ENCODE results near the gene POU2F2.
A peak's percentile ranks its signal among the peaks of the same experiment; 100 is the strongest.

Gene POU2F2

DNA sequence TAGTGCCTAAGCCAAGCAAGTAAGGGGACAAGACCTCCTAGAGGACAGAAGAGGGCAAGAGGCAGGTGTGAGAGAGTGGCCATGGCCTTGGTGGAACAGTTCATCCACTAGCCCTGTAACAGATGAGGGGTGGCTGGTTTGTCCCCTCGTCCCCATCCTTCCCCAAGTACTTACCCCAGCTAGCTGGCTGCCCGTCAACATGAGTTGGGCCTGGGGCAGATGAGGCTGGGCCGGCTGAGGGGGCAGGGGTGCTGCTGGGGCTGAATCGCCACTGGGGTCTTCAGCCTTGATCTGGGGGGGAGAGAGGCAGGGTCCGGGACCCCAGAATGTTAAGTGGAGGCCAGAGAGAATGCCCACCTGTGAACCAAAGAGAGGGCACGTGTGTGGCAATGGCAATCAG lies 15.2 kb downstream of the POU2F2 start:
- H3K36me3 Mint-ChIP-seq (ENCODE audit: insufficient read depth): peaks cover 18% of the 10 kb centered on the region
- H3K9me3 Mint-ChIP-seq: no peaks in the 10 kb centered on the region
- no peak for ATAC-seq (replicated peaks; ENCODE audit: extremely low read depth, poor library complexity, severe bottlenecking)
- no peak overlapping the region for H3K4me3 Mint-ChIP-seq
- no peak for DNase-seq (ENCODE audit: low spot score in 2 of 2)
- no peaks in the 10 kb centered on the region for H3K27me3 Mint-ChIP-seq
- H3K4me1 Mint-ChIP-seq: peaks cover 23% of the 10 kb centered on the region
- no peak overlapping the region for H3K27ac Mint-ChIP-seq (ENCODE audit: low read depth)

DNA sequence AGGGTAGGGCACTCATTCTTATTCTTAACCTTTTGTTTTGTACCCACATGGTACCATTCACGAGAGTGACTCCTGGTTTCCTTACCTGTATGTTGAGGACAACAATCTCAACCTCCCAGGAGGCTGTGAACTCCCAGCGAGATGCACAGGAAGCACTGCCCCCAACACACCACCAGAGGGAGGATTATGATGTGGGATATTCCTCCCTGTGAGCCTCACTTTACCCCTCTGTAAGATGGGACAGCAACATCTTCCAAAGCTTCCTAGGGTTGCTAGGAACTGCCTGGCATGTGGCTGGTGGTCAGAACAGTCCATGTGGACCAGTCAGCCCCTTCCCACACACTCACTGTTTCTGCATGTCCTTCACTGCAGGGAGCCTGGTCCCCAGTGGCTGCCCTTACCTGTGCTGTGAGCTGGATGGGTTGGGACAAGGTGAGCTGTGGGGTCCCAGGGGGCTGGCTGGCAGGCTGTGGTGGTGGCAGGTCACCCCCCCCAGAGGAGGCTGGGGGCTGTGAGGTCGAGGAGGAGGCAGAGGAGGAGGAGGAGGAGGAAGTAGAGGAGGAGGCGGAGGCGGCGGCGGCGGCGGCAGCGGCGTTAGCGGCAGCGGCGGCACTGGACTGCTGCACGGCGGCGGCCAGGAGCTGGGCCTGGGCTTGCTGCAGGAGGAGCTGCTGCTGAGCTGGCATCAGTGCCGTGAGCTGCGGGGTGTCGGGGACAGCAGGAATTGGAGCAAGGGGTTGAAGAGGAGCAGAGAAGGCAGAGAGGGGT lies 15.8 kb downstream of the POU2F2 start:
- Mint-ChIP-seq H3K4me3 (no peak overlapping the region), H3K27me3 (no peaks in the 10 kb centered on the region), H3K4me1 (peaks cover 17% of the 10 kb centered on the region), H3K36me3 (ENCODE audit: insufficient read depth) (peaks cover 18% of the 10 kb centered on the region), H3K9me3 (no peaks in the 10 kb centered on the region), H3K27ac (ENCODE audit: low read depth) (no peak overlapping the region)
- ATAC-seq (replicated peaks; ENCODE audit: extremely low read depth, poor library complexity, severe bottlenecking): no peak
- DNase-seq (ENCODE audit: low spot score in 2 of 2): no peak

DNA sequence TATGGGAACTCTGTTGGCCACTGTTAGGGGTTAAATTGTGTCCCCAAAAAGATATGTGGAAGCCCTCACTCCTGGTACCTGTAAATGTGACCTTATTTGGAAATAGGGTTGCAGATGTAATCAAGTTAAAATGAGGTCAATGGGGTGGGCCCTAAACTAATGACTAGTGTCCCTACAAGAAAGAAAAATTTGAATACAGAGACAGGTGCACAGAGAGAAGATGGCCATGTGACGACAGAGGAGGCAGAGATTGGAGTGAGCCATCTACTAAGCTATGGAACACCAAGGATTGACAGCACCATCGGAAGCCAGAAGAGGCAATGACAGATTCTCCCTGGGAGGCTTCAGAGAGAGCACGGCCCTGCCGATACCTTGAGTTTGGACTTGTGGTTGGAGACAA lies 16.5 kb downstream of the POU2F2 start:
- DNase-seq (ENCODE audit: low spot score in 2 of 2) (no peak), ATAC-seq (replicated peaks; ENCODE audit: extremely low read depth, poor library complexity, severe bottlenecking) (no peak)
- peaks cover 11% of the 10 kb centered on the region for H3K4me1 Mint-ChIP-seq
- H3K4me3 Mint-ChIP-seq: no peak overlapping the region
- peaks cover 15% of the 10 kb centered on the region for H3K36me3 Mint-ChIP-seq (ENCODE audit: insufficient read depth)
- H3K27ac Mint-ChIP-seq (ENCODE audit: low read depth): no peak overlapping the region
- H3K9me3 Mint-ChIP-seq: no peaks in the 10 kb centered on the region
- no peaks in the 10 kb centered on the region for H3K27me3 Mint-ChIP-seq

DNA sequence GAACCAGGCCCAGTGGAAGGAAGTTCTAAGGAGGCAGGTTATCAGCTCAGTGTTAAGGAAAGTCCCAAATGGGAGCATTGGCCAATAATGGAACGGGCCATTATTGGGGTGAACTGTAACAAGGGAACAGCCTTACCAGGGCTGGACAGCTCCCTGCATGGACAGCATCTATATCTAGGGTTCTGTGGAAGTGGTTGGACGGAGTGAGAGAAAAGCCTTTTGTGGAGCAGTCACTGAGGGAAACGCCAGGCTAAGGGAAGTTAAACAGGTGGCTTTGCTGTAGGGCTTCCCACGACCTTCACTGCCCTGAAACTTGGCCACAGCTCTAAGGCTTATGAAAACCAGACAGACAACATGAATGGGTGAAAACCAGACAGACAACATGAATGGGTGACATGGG lies 17.0 kb downstream of the POU2F2 start:
- no peaks in the 10 kb centered on the region for H3K27me3 Mint-ChIP-seq
- peaks cover 15% of the 10 kb centered on the region for H3K36me3 Mint-ChIP-seq (ENCODE audit: insufficient read depth)
- H3K4me1 Mint-ChIP-seq: peaks cover 11% of the 10 kb centered on the region
- no peak overlapping the region for H3K4me3 Mint-ChIP-seq
- DNase-seq (ENCODE audit: low spot score in 2 of 2) (no peak), ATAC-seq (replicated peaks; ENCODE audit: extremely low read depth, poor library complexity, severe bottlenecking) (no peak)
- H3K27ac Mint-ChIP-seq (ENCODE audit: low read depth): no peak overlapping the region
- no peaks in the 10 kb centered on the region for H3K9me3 Mint-ChIP-seq

DNA sequence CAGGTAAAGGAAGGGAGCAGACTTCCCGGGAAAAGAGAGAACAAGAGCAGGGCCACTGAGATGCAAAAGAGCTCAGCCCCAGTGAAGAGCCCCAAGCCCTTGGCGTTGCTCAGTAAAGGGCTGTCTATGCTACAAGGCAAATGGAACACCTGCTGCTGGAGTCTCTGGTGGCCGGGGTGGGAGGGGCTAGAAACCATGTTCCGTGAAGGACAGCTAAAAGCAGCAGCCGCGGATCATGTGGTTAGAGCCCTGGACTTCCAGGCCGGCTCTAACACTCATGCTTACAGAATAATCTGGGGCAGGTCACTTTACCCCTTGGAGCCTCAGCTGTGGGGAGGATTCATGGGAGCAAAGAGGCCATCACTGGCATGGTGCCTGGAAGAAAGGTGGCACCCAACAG lies 17.8 kb downstream of the POU2F2 start:
- no peak overlapping the region for H3K4me3 Mint-ChIP-seq
- no peak overlapping the region for H3K27ac Mint-ChIP-seq (ENCODE audit: low read depth)
- H3K36me3 Mint-ChIP-seq (ENCODE audit: insufficient read depth): peaks cover 15% of the 10 kb centered on the region
- no peaks in the 10 kb centered on the region for H3K27me3 Mint-ChIP-seq
- H3K4me1 Mint-ChIP-seq: peaks cover 11% of the 10 kb centered on the region
- no peak for ATAC-seq (replicated peaks; ENCODE audit: extremely low read depth, poor library complexity, severe bottlenecking)
- no peak for DNase-seq (ENCODE audit: low spot score in 2 of 2)
- H3K9me3 Mint-ChIP-seq: no peaks in the 10 kb centered on the region

DNA sequence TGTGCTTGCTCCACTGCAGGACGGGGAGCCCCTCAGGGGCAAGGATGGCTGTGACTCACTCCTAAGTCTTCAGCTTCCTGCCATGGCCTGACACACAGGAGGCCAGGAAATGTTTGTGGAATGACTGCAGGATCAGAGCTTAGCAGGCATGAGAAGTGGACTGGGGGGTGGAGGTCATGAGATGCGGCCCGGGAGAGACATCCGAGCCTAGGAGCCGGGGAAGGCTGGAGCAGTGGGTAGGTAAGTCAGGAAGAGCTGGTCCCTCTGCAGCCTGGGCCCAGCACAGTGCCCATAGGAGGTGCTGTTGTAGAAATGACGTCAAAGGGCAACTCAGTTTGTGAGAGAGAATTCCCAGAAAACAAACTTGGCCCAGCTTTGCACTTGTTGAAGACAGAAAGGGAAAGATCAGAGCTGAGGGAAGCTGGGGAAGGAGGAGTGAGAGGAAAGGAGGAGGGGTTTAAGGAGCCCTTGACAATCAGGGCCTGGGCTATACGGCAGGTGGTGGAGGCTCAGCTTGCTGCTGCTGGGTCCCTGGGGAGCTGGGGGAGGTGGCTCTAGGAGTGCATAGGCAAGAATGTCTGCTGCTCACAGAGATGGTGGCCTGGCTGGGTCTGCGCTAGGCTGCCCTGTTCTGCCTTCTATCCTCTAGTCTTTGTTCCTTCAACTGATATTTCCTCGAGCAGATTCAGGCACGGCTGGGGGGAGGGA lies 18.5 kb downstream of the POU2F2 start:
- H3K9me3 Mint-ChIP-seq: no peaks in the 10 kb centered on the region
- peaks cover 8% of the 10 kb centered on the region for H3K4me1 Mint-ChIP-seq
- H3K27me3 Mint-ChIP-seq: no peaks in the 10 kb centered on the region
- no peak overlapping the region for H3K4me3 Mint-ChIP-seq
- H3K27ac Mint-ChIP-seq (ENCODE audit: low read depth): peak overlapping the region; percentile 58
- no peak for ATAC-seq (replicated peaks; ENCODE audit: extremely low read depth, poor library complexity, severe bottlenecking)
- peaks cover 15% of the 10 kb centered on the region for H3K36me3 Mint-ChIP-seq (ENCODE audit: insufficient read depth)
- no peak for DNase-seq (ENCODE audit: low spot score in 2 of 2)

DNA sequence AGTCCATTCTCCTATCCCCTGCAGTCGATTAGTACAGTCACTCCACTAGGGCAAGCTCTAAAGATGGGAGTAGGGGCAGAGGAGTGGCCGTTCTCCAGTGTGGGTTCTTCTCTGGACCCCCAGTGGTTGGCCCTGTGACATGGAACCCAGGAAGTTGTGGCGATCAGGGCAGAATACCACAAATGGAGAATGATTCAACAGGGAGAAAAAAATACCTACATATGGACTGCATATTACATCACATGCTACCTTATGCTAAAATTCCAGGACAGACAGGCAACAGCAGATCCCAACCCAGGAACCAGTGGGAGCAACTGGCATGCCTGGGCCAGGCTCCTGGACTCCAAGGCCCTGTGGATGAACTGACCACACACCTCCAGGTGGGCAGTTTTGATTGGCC lies 20.4 kb downstream of the POU2F2 start:
- Mint-ChIP-seq H3K27ac (ENCODE audit: low read depth) (peak overlapping the region; percentile 52), H3K4me3 (no peak overlapping the region), H3K36me3 (ENCODE audit: insufficient read depth) (peaks cover 11% of the 10 kb centered on the region), H3K27me3 (no peaks in the 10 kb centered on the region), H3K9me3 (no peaks in the 10 kb centered on the region), H3K4me1 (peaks cover 5% of the 10 kb centered on the region)
- no peak for ATAC-seq (replicated peaks; ENCODE audit: extremely low read depth, poor library complexity, severe bottlenecking)
- no peak for DNase-seq (ENCODE audit: low spot score in 2 of 2)

DNA sequence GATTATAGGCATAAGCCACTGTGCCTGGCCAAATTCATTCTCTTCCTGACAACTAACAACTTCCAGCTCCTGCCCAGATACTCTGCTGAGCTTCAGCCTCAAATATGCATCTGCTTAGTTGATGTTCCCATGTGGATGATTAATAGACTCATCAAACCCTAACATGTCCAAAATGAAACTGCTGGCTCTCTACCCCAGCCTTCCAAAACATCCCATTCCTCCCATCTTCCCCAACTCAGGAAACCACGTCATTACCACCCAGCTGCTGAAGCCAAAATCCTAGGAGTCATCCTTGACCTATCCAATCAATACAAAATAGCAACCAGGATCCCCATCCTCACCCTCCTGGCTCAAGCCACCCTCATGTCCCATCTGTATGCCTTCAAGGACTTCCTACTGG lies 20.9 kb downstream of the POU2F2 start:
- peaks cover 5% of the 10 kb centered on the region for H3K4me1 Mint-ChIP-seq
- no peak overlapping the region for H3K4me3 Mint-ChIP-seq
- DNase-seq (ENCODE audit: low spot score in 2 of 2): no peak
- H3K27me3 Mint-ChIP-seq: no peaks in the 10 kb centered on the region
- H3K27ac Mint-ChIP-seq (ENCODE audit: low read depth): peak overlapping the region; percentile 52
- ATAC-seq (replicated peaks; ENCODE audit: extremely low read depth, poor library complexity, severe bottlenecking): no peak
- no peaks in the 10 kb centered on the region for H3K9me3 Mint-ChIP-seq
- H3K36me3 Mint-ChIP-seq (ENCODE audit: insufficient read depth): peaks cover 10% of the 10 kb centered on the region

DNA sequence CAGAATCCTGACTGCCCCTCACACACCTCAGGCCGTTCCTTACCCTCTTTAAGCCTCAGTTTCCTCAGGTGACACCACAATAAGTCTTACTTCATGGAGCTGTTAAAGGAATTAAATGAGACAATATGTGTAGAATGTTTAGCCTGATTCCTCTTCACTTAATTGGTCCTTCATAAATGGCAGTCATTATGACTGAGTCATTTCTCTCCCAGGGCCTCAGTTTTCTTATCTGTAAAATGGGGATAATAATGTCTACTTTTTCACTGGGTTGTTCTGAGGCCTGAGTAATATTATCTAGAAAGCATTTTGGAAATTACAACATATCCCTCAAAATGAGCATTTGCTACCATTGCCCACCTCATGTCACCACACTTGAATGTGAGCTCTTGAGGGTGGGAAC lies 21.6 kb downstream of the POU2F2 start:
- Mint-ChIP-seq H3K9me3 (no peaks in the 10 kb centered on the region), H3K4me1 (peaks cover 5% of the 10 kb centered on the region), H3K36me3 (ENCODE audit: insufficient read depth) (peaks cover 8% of the 10 kb centered on the region), H3K27me3 (no peaks in the 10 kb centered on the region), H3K4me3 (no peak overlapping the region), H3K27ac (ENCODE audit: low read depth) (no peak overlapping the region)
- ATAC-seq (replicated peaks; ENCODE audit: extremely low read depth, poor library complexity, severe bottlenecking) (no peak), DNase-seq (ENCODE audit: low spot score in 2 of 2) (no peak)

DNA sequence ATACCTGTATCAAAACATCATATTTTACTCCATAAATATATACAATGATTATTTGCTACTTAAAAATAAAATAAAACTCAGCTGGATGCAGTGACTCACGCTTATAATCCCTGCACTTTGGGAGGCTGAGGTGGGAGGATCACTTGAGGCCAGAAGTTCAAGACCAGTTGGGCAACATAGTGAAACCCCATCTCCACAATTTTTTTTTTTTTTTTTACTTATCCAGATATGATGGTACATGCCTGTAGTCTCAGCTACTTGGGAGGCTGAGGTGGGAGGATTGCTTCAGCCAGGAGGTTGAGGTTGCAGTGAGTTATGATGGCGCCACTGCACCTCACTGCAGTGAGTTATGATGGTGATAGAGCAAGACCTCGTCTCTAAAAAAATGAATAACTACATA lies 22.4 kb downstream of the POU2F2 start:
- ATAC-seq (replicated peaks; ENCODE audit: extremely low read depth, poor library complexity, severe bottlenecking) (no peak), DNase-seq (ENCODE audit: low spot score in 2 of 2) (no peak)
- Mint-ChIP-seq H3K36me3 (ENCODE audit: insufficient read depth) (peaks cover 11% of the 10 kb centered on the region), H3K27ac (ENCODE audit: low read depth) (no peak overlapping the region), H3K4me3 (no peak overlapping the region), H3K9me3 (no peaks in the 10 kb centered on the region), H3K27me3 (no peaks in the 10 kb centered on the region), H3K4me1 (peaks cover 5% of the 10 kb centered on the region)

DNA sequence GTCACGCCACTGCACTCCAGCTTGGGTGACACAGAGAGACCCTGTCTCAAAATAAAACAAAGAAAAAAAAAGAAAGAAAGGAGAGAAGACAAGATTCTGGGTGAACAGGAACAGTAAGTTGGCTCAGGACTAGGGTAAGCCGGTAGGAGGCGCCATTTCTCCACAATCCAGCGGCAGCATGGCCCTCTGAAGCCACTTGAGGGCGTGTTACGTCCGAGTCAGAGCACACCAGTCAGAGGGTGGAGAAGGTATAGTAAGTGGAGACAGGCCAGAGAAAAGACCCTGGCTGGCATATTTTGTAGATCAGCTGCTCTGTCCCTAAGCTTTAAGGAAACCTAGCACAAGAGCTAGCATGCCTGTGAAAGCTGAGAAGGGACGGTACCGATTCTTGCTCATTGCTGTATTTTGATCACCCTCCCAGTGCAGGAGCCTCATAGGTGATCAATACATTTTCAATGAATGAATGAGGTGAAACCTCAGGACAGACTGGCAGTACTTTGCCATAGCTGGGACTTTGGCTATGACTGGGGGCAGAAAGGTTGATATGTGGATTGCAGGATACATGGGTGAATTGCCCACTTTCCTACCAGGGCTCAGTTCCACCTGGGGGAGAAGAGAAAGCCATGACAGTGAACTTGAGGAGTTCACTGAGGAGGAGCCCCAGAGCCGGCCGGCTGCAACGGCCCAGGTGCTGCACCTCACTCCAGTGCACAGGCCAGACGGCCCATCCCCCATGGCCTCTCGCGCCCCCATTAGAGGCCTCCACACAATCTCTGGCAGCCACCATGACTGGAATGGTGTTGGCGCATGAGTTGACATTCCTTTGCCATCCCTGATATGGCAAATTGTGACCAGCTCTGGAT lies 23.5 kb downstream of the POU2F2 start:
- Mint-ChIP-seq H3K9me3 (no peaks in the 10 kb centered on the region), H3K4me3 (no peak overlapping the region), H3K36me3 (ENCODE audit: insufficient read depth) (peaks cover 11% of the 10 kb centered on the region), H3K4me1 (peaks cover 5% of the 10 kb centered on the region), H3K27ac (ENCODE audit: low read depth) (no peak overlapping the region), H3K27me3 (no peaks in the 10 kb centered on the region)
- peak; percentile 81 to 90 for DNase-seq (ENCODE audit: low spot score in 2 of 2)
- ATAC-seq (replicated peaks; ENCODE audit: extremely low read depth, poor library complexity, severe bottlenecking): peak; percentile 89

DNA sequence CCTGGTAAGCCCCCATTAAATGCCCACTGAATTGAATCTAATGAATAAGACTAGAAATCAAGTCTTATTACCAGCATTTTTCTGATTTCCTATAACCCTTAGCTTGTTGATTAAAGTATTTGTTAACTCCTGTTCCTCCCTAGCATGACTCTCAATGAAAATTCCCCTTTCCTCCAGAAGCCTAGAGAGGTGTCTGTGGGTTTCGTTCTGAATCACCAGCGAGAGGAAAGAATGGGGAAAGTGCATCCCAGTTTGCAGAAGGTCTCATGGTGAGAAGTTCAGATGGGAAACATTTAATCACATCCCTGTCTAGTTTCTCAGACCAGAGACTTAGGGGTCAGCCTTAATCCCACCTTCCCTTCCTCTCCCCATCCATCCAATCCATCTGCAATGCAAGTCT lies 26.9 kb downstream of the POU2F2 start:
- DNase-seq (ENCODE audit: low spot score in 2 of 2) (no peak), ATAC-seq (replicated peaks; ENCODE audit: extremely low read depth, poor library complexity, severe bottlenecking) (no peak)
- Mint-ChIP-seq H3K4me3 (no peak overlapping the region), H3K36me3 (ENCODE audit: insufficient read depth) (peaks cover 8% of the 10 kb centered on the region), H3K27me3 (no peaks in the 10 kb centered on the region), H3K4me1 (no peaks in the 10 kb centered on the region), H3K27ac (ENCODE audit: low read depth) (peak overlapping the region; percentile 30), H3K9me3 (no peaks in the 10 kb centered on the region)
